Measurements from ENCODE around the gene C2orf78. TPM values are rescaled to one million over a fixed set of nuclear protein-coding genes. Genes with fewer than 3 reads are reported as not detected.

The C2orf78 gene
- total and polyA plus RNA-seq, 2 of the 4 experiments (the other 2 are of a cell fraction): 0.03 TPM; not detected in 1

GRCh38 chr2:73749314-73749713 lies 34.7 kb upstream of the C2orf78 start:
- no peak overlapping the region for H2BK5ac ChIP-seq (ENCODE audit: low read depth, low read length, poor library complexity, severe bottlenecking)
- no peaks in the 10 kb centered on the region for H4K20me1 ChIP-seq (ENCODE audit: insufficient read depth, low read length)
- no CpG with 5 or more reads among the region's 2 CpGs for WGBS, 2 experiments (ENCODE audit: extremely low coverage in 2 of 2, insufficient read length in 1 of 2)
- TF ChIP-seq MXI1 (IDR thresholded peaks at IDR 0.05; ENCODE audit: borderline replicate concordance, low read depth, low read length) (no peak), CEBPB (IDR thresholded peaks at IDR 0.05; ENCODE audit: low read depth, low read length) (no peak), FOS (IDR thresholded peaks at IDR 0.05; ENCODE audit: low read depth, low read length) (no peak), CHD1 (IDR thresholded peaks at IDR 0.05; ENCODE audit: low read depth, low read length) (no peak), CTCF (conservative IDR thresholded peaks at IDR 0.05; ENCODE audit: low read depth, low read length) (no peak), RCOR1 (IDR thresholded peaks at IDR 0.05; ENCODE audit: insufficient replicate concordance, low read length) (no peak), POLR2A (IDR thresholded peaks at IDR 0.05; ENCODE audit: low read depth, low read length) (no peak), SMC3 (IDR thresholded peaks at IDR 0.05; ENCODE audit: low read depth, low read length) (no peak), ELK1 (IDR thresholded peaks at IDR 0.05; ENCODE audit: borderline replicate concordance, low read depth, low read length) (no peak)
- H3K4me3 ChIP-seq (ENCODE audit: insufficient read depth, low read depth, low read length): no peak overlapping the region
- H2BK15ac ChIP-seq (ENCODE audit: low read depth, low read length): no peak overlapping the region
- H4K5ac ChIP-seq (ENCODE audit: low read depth, low read length): no peak overlapping the region
- H3K9me3 ChIP-seq (ENCODE audit: control insufficient read depth, insufficient read depth, low read length): no peaks in the 10 kb centered on the region
- H3K4me1 ChIP-seq (ENCODE audit: control insufficient read depth, insufficient read depth, low read length): no peaks in the 10 kb centered on the region
- H2BK20ac ChIP-seq (ENCODE audit: low read depth, low read length): no peak overlapping the region
- no peak overlapping the region for H4K8ac ChIP-seq (ENCODE audit: low read depth in 2 of 2, low read length in 2 of 2)
- H3K4me2 ChIP-seq (ENCODE audit: low read depth, low read length): no peak overlapping the region
- no peaks in the 10 kb centered on the region; a peak in 1 of 4 replicates for H3K79me1 ChIP-seq (ENCODE audit: low read depth in 1 of 2, low read length in 2 of 2)
- H3K36me3 ChIP-seq (ENCODE audit: control insufficient read depth, insufficient read depth, low read length): peaks cover 24% of the 10 kb centered on the region
- H3K27ac ChIP-seq (ENCODE audit: insufficient read depth, low read length): no peak overlapping the region
- H3K14ac ChIP-seq (replicated peaks; ENCODE audit: low read depth, low read length): no peak overlapping the region
- CTCF ChIA-PET: interaction anchor here (0.7 kb wide), 1 partner anchor 257 kb away, joined by 6 read pairs; no protein-coding TSS in a partner anchor
- H2BK120ac ChIP-seq (ENCODE audit: low read depth, low read length): no peak overlapping the region
- H3K9ac ChIP-seq (ENCODE audit: low read depth, low read length): no peak overlapping the region
- H2AFZ ChIP-seq (replicated peaks; ENCODE audit: low read length, poor library complexity): no peak overlapping the region
- H3K23ac ChIP-seq (ENCODE audit: low read depth, low read length): no peak overlapping the region
- H4K91ac ChIP-seq (ENCODE audit: insufficient read depth, low read depth, low read length): no peak overlapping the region
- ATAC-seq (ENCODE audit: low read depth) (no peak), DNase-seq (no peak)
- no peaks in the 10 kb centered on the region for H3K27me3 ChIP-seq (ENCODE audit: control insufficient read depth, insufficient read depth, low read length)
- H3K56ac ChIP-seq (ENCODE audit: extremely low read depth, insufficient read depth, low read length): no peak overlapping the region
- H2AK9ac ChIP-seq (replicated peaks; ENCODE audit: low read depth, low read length, poor library complexity): no peak overlapping the region
- no peak overlapping the region for H2AK5ac ChIP-seq (ENCODE audit: low read depth, low read length)
- dilution Hi-C loops (cut with HindIII; ENCODE audit: low sequenced_read_pairs, unreplicated experiment) (no loop called here), intact Hi-C loops (cut with micrococcal nuclease) (no loop called here), in situ Hi-C loops (cut with MboI; ENCODE audit: low sequenced_read_pairs) (no loop called here)
- POLR2A ChIA-PET (ENCODE audit: unreplicated experiment): no interaction called here
- no peak overlapping the region for H3K18ac ChIP-seq (ENCODE audit: low read depth, low read length)
- no TSS peak for BruUV-seq (replicated peaks)
- no peak overlapping the region for H3K4ac ChIP-seq (ENCODE audit: low read depth, low read length)
- no peaks in the 10 kb centered on the region for H3K9me1 ChIP-seq (ENCODE audit: insufficient read depth, low read length)

Data from IMR-90 (cell line).